HEK293 (cell line): ENCODE data around the gene CNN1.

Source experiments
- AEBP2 ChIP-seq: fragments of 450-650 bp; formaldehyde crosslinking; IDR thresholded peaks from 2 replicates; pipeline ENCODE4 v1.5.1; 2016; ENCODE audit warnings: missing biosample characterization, missing genetic modification characterization, borderline replicate concordance
- GLI4 ChIP-seq: fragments of 450-650 bp; formaldehyde crosslinking; IDR thresholded peaks from 2 replicates; pipeline ENCODE4 v1.5.1; 2016; ENCODE audit warnings: missing biosample characterization, missing genetic modification characterization
- KLF10 ChIP-seq: fragments of 450-650 bp; IDR thresholded peaks from 2 replicates; pipeline ENCODE4 v1.5.1; 2018; ENCODE audit warnings: missing biosample characterization, mild to moderate bottlenecking, missing genetic modification characterization
- MEIS1 ChIP-seq: sonication (generic); formaldehyde crosslinking; IDR thresholded peaks from 2 replicates; pipeline ENCODE4 v1.8.1; 2022; ENCODE audit warnings: missing genetic modification reagents, mild to moderate bottlenecking, borderline replicate concordance
- OSR2 ChIP-seq: fragments of 450-650 bp; formaldehyde crosslinking; IDR thresholded peaks from 2 replicates; pipeline ENCODE4 v1.5.1; 2016; ENCODE audit warnings: missing biosample characterization, missing genetic modification characterization
- PRDM2 ChIP-seq: fragments of 450-650 bp; formaldehyde crosslinking; IDR thresholded peaks from 2 replicates; pipeline ENCODE4 v1.5.1; 2016; ENCODE audit warnings: missing biosample characterization, missing genetic modification characterization, borderline replicate concordance
- PRDM6 ChIP-seq: fragments of 450-650 bp; formaldehyde crosslinking; IDR thresholded peaks from 2 replicates; pipeline ENCODE4 v1.5.1; 2017; ENCODE audit warnings: missing biosample characterization, missing genetic modification characterization
- RBAK ChIP-seq: fragments of 450-650 bp; formaldehyde crosslinking; IDR thresholded peaks from 2 replicates; pipeline ENCODE4 v1.5.1; 2016; ENCODE audit warnings: missing biosample characterization, missing genetic modification characterization
- ZBTB1 ChIP-seq: fragments of 450-650 bp; formaldehyde crosslinking; IDR thresholded peaks from 2 replicates; pipeline ENCODE4 v1.5.1; 2016; ENCODE audit warnings: missing biosample characterization, missing genetic modification characterization
- ZBTB21 ChIP-seq: fragments of 450-650 bp; formaldehyde crosslinking; IDR thresholded peaks from 2 replicates; pipeline ENCODE4 v1.5.1; 2017; ENCODE audit warnings: missing biosample characterization, missing genetic modification characterization
- ZNF174 ChIP-seq: fragments of 450-650 bp; formaldehyde crosslinking; IDR thresholded peaks from 2 replicates; pipeline ENCODE4 v1.5.0; 2017; ENCODE audit warnings: missing biosample characterization, mild to moderate bottlenecking, missing genetic modification characterization
- ZNF184 ChIP-seq: fragments of 450-650 bp; IDR thresholded peaks from 2 replicates; pipeline ENCODE4 v1.5.1; 2018; ENCODE audit warnings: missing biosample characterization, mild to moderate bottlenecking, missing genetic modification characterization
- ZNF302 ChIP-seq: fragments of 450-650 bp; formaldehyde crosslinking; IDR thresholded peaks from 2 replicates; pipeline ENCODE4 v1.5.1; 2016; ENCODE audit warnings: missing biosample characterization, missing genetic modification characterization, low read depth
- ZNF404 ChIP-seq: fragments of 450-650 bp; formaldehyde crosslinking; IDR thresholded peaks from 2 replicates; pipeline ENCODE4 v1.5.1; 2017; ENCODE audit warnings: missing biosample characterization, missing genetic modification characterization
- ZNF555 ChIP-seq: fragments of 450-650 bp; formaldehyde crosslinking; conservative IDR thresholded peaks from 2 replicates; pipeline ENCODE4 v1.5.1; 2017; ENCODE audit warnings: missing biosample characterization, mild to moderate bottlenecking, missing genetic modification characterization, inconsistent platforms
- ZNF571 ChIP-seq: fragments of 450-650 bp; formaldehyde crosslinking; IDR thresholded peaks from 2 replicates; pipeline ENCODE4 v1.5.0; 2017; ENCODE audit warnings: missing biosample characterization, missing genetic modification characterization
- ZNF600 ChIP-seq: fragments of 450-650 bp; formaldehyde crosslinking; IDR thresholded peaks from 2 replicates; pipeline ENCODE4 v1.5.1; 2016; ENCODE audit warnings: missing biosample characterization, missing genetic modification characterization
- ZNF639 ChIP-seq: fragments of 450-650 bp; formaldehyde crosslinking; IDR thresholded peaks from 2 replicates; pipeline ENCODE4 v1.5.1; 2016; ENCODE audit warnings: missing biosample characterization, missing genetic modification characterization
- ZNF664 ChIP-seq: fragments of 450-650 bp; formaldehyde crosslinking; IDR thresholded peaks from 2 replicates; pipeline ENCODE4 v1.5.1; 2016; ENCODE audit warnings: missing biosample characterization, missing genetic modification characterization
- ZNF670 ChIP-seq: fragments of 450-650 bp; formaldehyde crosslinking; IDR thresholded peaks from 2 replicates; pipeline ENCODE4 v1.5.1; 2016; ENCODE audit warnings: missing biosample characterization, missing genetic modification characterization, low read depth
- TF ChIP-seq, protein P1 (sequence below): fragments of 450-650 bp; formaldehyde crosslinking; conservative IDR thresholded peaks from 2 replicates; pipeline ENCODE4 v1.5.1; 2016; ENCODE audit warnings: low read depth, missing biosample characterization, missing genetic modification characterization
- TF ChIP-seq, protein P2 (sequence below): fragments of 450-650 bp; formaldehyde crosslinking; IDR thresholded peaks from 2 replicates; pipeline ENCODE4 v1.5.1; 2016; ENCODE audit warnings: missing biosample characterization, missing genetic modification characterization, low read depth
- TF ChIP-seq, protein P3 (sequence below): fragments of 450-650 bp; formaldehyde crosslinking; IDR thresholded peaks from 2 replicates; pipeline ENCODE4 v1.5.1; 2016; ENCODE audit warnings: missing biosample characterization, missing genetic modification characterization

Gene CNN1

GRCh38 chr19:11535792-11536595 lies 2.7 kb upstream of the CNN1 start (continued):
- TF ChIP-seq GLI4 (no peak), ZNF664 (tag by site-specific recombination) (no peak), PRDM2 (tag by site-specific recombination) (no peak), RBAK (tag by site-specific recombination) (no peak), AEBP2 (tag by site-specific recombination) (no peak), ZNF302 (tag by site-specific recombination) (no peak), MEIS1 (no peak), ZBTB1 (tag by site-specific recombination) (no peak), ZNF600 (no peak), ZNF184 (peak; percentile 82; the same call in 1 of the 2 replicates), ZNF174 (tag by site-specific recombination) (no peak), ZNF571 (tag by site-specific recombination) (no peak), ZNF555 (tag by site-specific recombination) (no peak), ZBTB21 (tag by site-specific recombination) (peak; percentile 73), OSR2 (tag by site-specific recombination) (no peak), ZNF404 (tag by site-specific recombination) (no peak), ZNF670 (tag by site-specific recombination) (no peak), ZNF639 (tag by site-specific recombination) (no peak), PRDM6 (tag by site-specific recombination) (no peak), KLF10 (peak; percentile 96)
- TF ChIP-seq, protein P1, sequence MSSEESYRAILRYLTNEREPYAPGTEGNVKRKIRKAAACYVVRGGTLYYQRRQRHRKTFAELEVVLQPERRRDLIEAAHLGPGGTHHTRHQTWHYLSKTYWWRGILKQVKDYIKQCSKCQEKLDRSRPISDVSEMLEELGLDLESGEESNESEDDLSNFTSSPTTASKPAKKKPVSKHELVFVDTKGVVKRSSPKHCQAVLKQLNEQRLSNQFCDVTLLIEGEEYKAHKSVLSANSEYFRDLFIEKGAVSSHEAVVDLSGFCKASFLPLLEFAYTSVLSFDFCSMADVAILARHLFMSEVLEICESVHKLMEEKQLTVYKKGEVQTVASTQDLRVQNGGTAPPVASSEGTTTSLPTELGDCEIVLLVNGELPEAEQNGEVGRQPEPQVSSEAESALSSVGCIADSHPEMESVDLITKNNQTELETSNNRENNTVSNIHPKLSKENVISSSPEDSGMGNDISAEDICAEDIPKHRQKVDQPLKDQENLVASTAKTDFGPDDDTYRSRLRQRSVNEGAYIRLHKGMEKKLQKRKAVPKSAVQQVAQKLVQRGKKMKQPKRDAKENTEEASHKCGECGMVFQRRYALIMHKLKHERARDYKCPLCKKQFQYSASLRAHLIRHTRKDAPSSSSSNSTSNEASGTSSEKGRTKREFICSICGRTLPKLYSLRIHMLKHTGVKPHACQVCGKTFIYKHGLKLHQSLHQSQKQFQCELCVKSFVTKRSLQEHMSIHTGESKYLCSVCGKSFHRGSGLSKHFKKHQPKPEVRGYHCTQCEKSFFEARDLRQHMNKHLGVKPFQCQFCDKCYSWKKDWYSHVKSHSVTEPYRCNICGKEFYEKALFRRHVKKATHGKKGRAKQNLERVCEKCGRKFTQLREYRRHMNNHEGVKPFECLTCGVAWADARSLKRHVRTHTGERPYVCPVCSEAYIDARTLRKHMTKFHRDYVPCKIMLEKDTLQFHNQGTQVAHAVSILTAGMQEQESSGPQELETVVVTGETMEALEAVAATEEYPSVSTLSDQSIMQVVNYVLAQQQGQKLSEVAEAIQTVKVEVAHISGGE (tag by site-specific recombination), result no peak; the same call in 1 of the 2 replicates
- TF ChIP-seq, protein P2, sequence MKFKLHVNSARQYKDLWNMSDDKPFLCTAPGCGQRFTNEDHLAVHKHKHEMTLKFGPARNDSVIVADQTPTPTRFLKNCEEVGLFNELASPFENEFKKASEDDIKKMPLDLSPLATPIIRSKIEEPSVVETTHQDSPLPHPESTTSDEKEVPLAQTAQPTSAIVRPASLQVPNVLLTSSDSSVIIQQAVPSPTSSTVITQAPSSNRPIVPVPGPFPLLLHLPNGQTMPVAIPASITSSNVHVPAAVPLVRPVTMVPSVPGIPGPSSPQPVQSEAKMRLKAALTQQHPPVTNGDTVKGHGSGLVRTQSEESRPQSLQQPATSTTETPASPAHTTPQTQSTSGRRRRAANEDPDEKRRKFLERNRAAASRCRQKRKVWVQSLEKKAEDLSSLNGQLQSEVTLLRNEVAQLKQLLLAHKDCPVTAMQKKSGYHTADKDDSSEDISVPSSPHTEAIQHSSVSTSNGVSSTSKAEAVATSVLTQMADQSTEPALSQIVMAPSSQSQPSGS, result peak; percentile 97
- TF ChIP-seq, protein P3, sequence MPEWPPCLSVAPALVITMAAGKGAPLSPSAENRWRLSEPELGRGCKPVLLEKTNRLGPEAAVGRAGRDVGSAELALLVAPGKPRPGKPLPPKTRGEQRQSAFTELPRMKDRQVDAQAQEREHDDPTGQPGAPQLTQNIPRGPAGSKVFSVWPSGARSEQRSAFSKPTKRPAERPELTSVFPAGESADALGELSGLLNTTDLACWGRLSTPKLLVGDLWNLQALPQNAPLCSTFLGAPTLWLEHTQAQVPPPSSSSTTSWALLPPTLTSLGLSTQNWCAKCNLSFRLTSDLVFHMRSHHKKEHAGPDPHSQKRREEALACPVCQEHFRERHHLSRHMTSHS (tag by site-specific recombination), result no peak
